Tibial nerve (tissue), 4 donors: Measurements from ENCODE around the gene TSSC4. TPM values are rescaled to one million over a fixed set of nuclear protein-coding genes. Genes with fewer than 3 reads are reported as not detected.

Experiments
- DNase-seq, 2 donors: peaks; one replicate each; pipeline ENCODE4 v3.0.0-alpha.2; 2019; ENCODE audit warnings: low spot score in 2 of 2
- H3K27ac ChIP-seq, 4 donors: fragments of 200-600 bp; sonication (generic) in 3 of 4; one replicate each; pipeline ENCODE4 v1.5.1; 2017 to 2019; ENCODE audit warnings: mild to moderate bottlenecking in 1 of 4
- H3K27me3 ChIP-seq, 2 donors: fragments of 200-600 bp; sonication (generic) in 1 of 2; one replicate each; pipeline versions ENCODE4 v1.5.1 to v1.6.0; 2017 to 2019
- H3K36me3 ChIP-seq, 3 donors: fragments of 200-600 bp; sonication (generic); one replicate each; pipeline ENCODE4 v1.5.1; 2018 to 2019
- H3K4me1 ChIP-seq, 4 donors: fragments of 200-600 bp; sonication (generic) in 3 of 4; one replicate each; pipeline ENCODE4 v1.5.1; 2017 to 2019
- H3K4me3 ChIP-seq, 4 donors: fragments of 200-600 bp; sonication (generic) in 3 of 4; one replicate each; pipeline ENCODE4 v1.5.1; 2017 to 2019; ENCODE audit warnings: mild to moderate bottlenecking in 1 of 4, moderate library complexity in 1 of 4
- H3K9me3 ChIP-seq, 4 donors: fragments of 200-600 bp; sonication (generic) in 3 of 4; one replicate each; pipeline ENCODE4 v1.5.1; 2017 to 2019
- CTCF ChIP-seq, 5 experiments: fragments of 200-600 bp in 3 of 5; fragments of 450-650 bp in 2 of 5; sonication (generic) in 3 of 5; IDR thresholded peaks; one replicate each; pipeline ENCODE4 v1.5.1; 2016 to 2019; ENCODE audit warnings: antibody characterized with exemption in 5 of 5, mild to moderate bottlenecking in 3 of 5, moderate library complexity in 2 of 5
- EP300 ChIP-seq, 2 donors: sonication (generic); formaldehyde crosslinking; IDR thresholded peaks; one replicate each; pipeline ENCODE4 v1.6.1; 2017; ENCODE audit warnings: antibody characterized with exemption in 2 of 2, mild to moderate bottlenecking in 1 of 2
- POLR2A ChIP-seq, 2 donors: fragments of 450-650 bp; IDR thresholded peaks; one replicate each; pipeline ENCODE4 v1.6.1; 2017; ENCODE audit warnings: antibody characterized with exemption in 2 of 2, mild to moderate bottlenecking in 2 of 2, moderate library complexity in 2 of 2
- WGBS, 2 donors: methylation state at CpG; one replicate each; pipeline ENCODE4 v1.1.5; 2018; 5-methylcytosine and 5-hydroxymethylcytosine counted together
- total RNA-seq, 4 donors: library from RNA; depleted of rRNA; stranded (reverse); fragments of >200 nt; gene quantifications; one replicate each; pipeline ENCODE4 v1.1.0, GENCODE V29; 2016

The TSSC4 gene
- total RNA-seq, 4 donors from 2014 or later: 44.8 to 54.3 (median 49.1) TPM

DNA sequence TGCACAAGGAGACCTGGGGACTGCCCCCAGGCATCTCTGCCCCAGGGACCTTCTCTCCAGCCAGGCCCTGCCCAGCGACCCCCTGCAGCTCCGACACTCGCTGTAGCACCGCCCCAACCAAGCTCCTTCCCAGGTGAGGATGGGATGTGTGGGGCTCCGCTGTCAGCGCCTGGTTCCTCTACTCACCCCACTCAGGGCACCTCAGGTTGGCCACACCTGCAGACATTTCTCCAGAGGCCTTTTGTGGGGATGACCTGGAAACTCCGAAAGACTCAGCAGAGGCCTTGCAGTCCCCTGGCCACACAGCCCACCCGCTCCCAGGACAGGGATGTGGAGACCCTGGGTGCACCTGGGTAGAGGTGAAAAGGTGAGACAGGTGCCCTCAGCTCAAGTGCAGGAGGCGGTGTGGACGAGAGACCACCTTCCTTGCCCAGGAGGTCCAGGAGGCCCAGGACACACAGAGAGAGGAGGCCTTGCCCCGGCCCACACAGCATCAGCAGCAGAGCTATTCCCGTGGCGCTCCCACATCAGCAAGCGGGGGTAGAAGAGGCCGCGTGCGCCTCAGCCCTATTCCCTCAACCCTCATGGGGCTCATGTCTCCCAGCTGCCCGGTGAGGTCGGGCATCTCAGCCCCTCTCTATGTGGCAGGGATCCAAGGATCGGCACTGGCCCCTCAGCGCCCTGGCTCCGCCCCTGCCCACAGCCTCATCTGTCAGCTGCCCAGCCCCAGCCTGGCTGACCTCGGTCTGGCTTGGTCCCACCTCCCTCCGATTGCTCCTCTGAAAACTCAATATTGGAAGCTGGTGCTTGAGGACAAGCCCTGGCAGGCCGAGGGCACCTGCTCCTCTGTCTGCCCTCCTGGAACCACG is 22.8 kb downstream of the TSSC4 start:
- WGBS, 2 donors: 71 to 81% methylated on average over 10 to 18 of the region's 26 CpGs
- Histone ChIP-seq H3K36me3 (no peaks in the 10 kb centered on the region), H3K27ac (no peak overlapping the region), H3K4me3 (no peak overlapping the region), H3K4me1 (peaks cover 0 to 15% (median 4%) of the 10 kb centered on the region in 4 donors), H3K27me3 (peaks cover 0 to 4% of the 10 kb centered on the region in 2 donors), H3K9me3 (no peaks in the 10 kb centered on the region)
- no peak for DNase-seq
- no peak for TF ChIP-seq CTCF (IDR thresholded peaks at IDR 0.05)
- no peak for TF ChIP-seq EP300 (IDR thresholded peaks at IDR 0.05)
- TF ChIP-seq POLR2A (IDR thresholded peaks at IDR 0.05): no peak

- 70 to 81% methylated on average over 21 to 28 of the region's 28 CpGs for WGBS, 2 donors
- Histone ChIP-seq H3K9me3 (no peaks in the 10 kb centered on the region), H3K27ac (no peak overlapping the region), H3K27me3 (peaks cover 0 to 4% of the 10 kb centered on the region in 2 donors), H3K4me3 (no peak overlapping the region), H3K36me3 (no peaks in the 10 kb centered on the region), H3K4me1 (peaks cover 0 to 9% (median 4%) of the 10 kb centered on the region in 4 donors)
- DNase-seq: no peak
- TF ChIP-seq POLR2A (IDR thresholded peaks at IDR 0.05): no peak
- TF ChIP-seq EP300 (IDR thresholded peaks at IDR 0.05): no peak
- TF ChIP-seq CTCF (IDR thresholded peaks at IDR 0.05): no peak
Measured at GRCh38 chr11:2424811-2425495, 24.4 kb downstream of the TSSC4 start.

DNA sequence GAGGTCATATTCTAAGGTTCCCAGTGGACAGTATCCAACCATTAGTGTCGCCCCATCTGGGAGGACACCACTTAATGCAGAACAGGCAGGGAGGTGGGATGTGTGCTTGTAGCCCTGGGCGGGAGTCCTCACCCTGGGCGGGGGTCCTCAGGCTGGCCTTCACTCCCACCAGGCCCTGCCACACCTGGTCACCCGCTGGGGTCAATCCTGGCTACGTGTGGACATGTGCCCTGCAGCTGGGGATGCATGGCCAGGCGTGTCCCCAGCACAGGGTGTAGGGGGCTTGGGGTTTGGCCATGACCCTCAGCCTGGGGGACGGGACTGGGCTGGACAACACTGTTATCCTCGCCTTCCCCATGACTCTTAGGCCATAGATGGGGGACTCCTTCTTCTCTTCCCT is 25.0 kb downstream of the TSSC4 start:
- no peak for TF ChIP-seq EP300 (IDR thresholded peaks at IDR 0.05)
- no peak for TF ChIP-seq POLR2A (IDR thresholded peaks at IDR 0.05)
- no peak for TF ChIP-seq CTCF (IDR thresholded peaks at IDR 0.05)
- Histone ChIP-seq H3K27me3 (peaks cover 0 to 4% of the 10 kb centered on the region in 2 donors), H3K27ac (no peak overlapping the region), H3K4me1 (peaks cover 0 to 4% (median 1%) of the 10 kb centered on the region in 4 donors), H3K9me3 (no peaks in the 10 kb centered on the region), H3K36me3 (no peaks in the 10 kb centered on the region), H3K4me3 (no peak overlapping the region)
- no peak for DNase-seq
- WGBS, 2 donors: 76 to 97% methylated on average over 5 to 8 of the region's 8 CpGs

DNA sequence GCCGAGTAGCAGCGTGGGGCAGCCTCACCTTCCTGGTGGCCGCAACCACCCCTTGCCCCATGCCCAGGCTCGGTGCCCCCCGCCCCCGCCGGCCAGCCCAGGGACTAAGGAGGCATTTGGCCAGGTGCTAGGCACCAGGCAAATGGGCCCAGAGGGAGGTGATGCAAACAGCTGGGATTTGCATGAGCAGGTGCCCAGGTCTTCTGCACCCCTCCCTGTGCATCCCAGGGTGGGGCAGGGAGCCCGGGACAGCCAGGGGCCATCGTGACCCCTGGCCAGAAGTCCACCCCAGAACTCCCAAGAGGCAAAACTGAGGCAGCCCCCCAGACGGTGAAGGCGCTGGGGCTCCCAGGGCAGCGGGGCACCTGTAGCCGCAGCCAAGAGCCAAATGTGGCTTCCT is 25.7 kb downstream of the TSSC4 start:
- H3K4me1 ChIP-seq: no peaks in the 10 kb centered on the region
- no peak overlapping the region for H3K4me3 ChIP-seq
- DNase-seq: no peak
- H3K36me3 ChIP-seq: no peaks in the 10 kb centered on the region
- TF ChIP-seq POLR2A (IDR thresholded peaks at IDR 0.05): no peak
- peaks cover 0 to under 1% of the 10 kb centered on the region in 2 donors for H3K27me3 ChIP-seq
- no peak overlapping the region for H3K27ac ChIP-seq
- WGBS, 2 donors: 88 to 89% methylated on average over 6 to 9 of the region's 13 CpGs
- H3K9me3 ChIP-seq: no peaks in the 10 kb centered on the region

GRCh38 chr11:2426826-2427521 is 26.4 kb downstream of the TSSC4 start:
- no peak for DNase-seq
- H3K4me3 ChIP-seq: no peak overlapping the region
- H3K9me3 ChIP-seq: no peaks in the 10 kb centered on the region
- WGBS, 2 donors: 87 to 89% methylated on average over 12 to 14 of the region's 14 CpGs
- H3K27ac ChIP-seq: no peak overlapping the region
- H3K36me3 ChIP-seq: no peaks in the 10 kb centered on the region
- H3K4me1 ChIP-seq: no peaks in the 10 kb centered on the region
- TF ChIP-seq POLR2A (IDR thresholded peaks at IDR 0.05): no peak
- TF ChIP-seq EP300 (IDR thresholded peaks at IDR 0.05): no peak
- no peak for TF ChIP-seq CTCF (IDR thresholded peaks at IDR 0.05)
- no peaks in the 10 kb centered on the region for H3K27me3 ChIP-seq
